Subcutaneous adipose tissue (tissue), 4 donors: ENCODE data around the gene TGFBR2. TPM values are rescaled to one million over a fixed set of nuclear protein-coding genes. Genes with fewer than 3 reads are reported as not detected.

Experiments used
- CTCF ChIP-seq: fragments of 450-650 bp; IDR thresholded peaks from one replicate; pipeline ENCODE4 v1.5.1; 2016; ENCODE audit warnings: low read depth, mild to moderate bottlenecking, control low read depth, antibody characterized with exemption, moderate library complexity
- total RNA-seq, 4 donors: library from RNA; depleted of rRNA; stranded (reverse); fragments of >200 nt; gene quantifications; one replicate each; pipeline ENCODE4 v1.1.0, GENCODE V29; 2016

The TGFBR2 gene
- total RNA-seq, 4 donors from 2014 or later = 237 to 388 (median 287) TPM

GRCh38 chr3:30642849-30643361, 36.5 kb downstream of the TGFBR2 start:
- no peak for TF ChIP-seq CTCF

- TF ChIP-seq CTCF = no peak
Observed at GRCh38 chr3:30643763-30644462, 37.5 kb downstream of the TGFBR2 start.

GRCh38 chr3:30644615-30645014, 38.2 kb downstream of the TGFBR2 start:
- no peak for TF ChIP-seq CTCF

- TF ChIP-seq CTCF = no peak
Observed at GRCh38 chr3:30645077-30645476, 38.7 kb downstream of the TGFBR2 start.

GRCh38 chr3:30646181-30646876, 39.9 kb downstream of the TGFBR2 start:
- no peak for TF ChIP-seq CTCF

GRCh38 chr3:30646961-30647752, 40.8 kb downstream of the TGFBR2 start:
- TF ChIP-seq CTCF = no peak
